WTC11 (cell line): Measurements from ENCODE around the gene NUCB2.

Source experiments
- AFF4 ChIP-seq: sonication (generic); formaldehyde crosslinking; IDR thresholded peaks from 2 replicates; pipeline ENCODE4 v1.8.1; 2023; ENCODE audit warnings: mild to moderate bottlenecking, missing genetic modification reagents, borderline replicate concordance
- FOXP1 ChIP-seq: sonication (generic); formaldehyde crosslinking; IDR thresholded peaks from 2 replicates; pipeline ENCODE4 v1.8.0; 2022; ENCODE audit warnings: missing genetic modification reagents, mild to moderate bottlenecking, moderate library complexity, borderline replicate concordance
- MLX ChIP-seq: sonication (generic); formaldehyde crosslinking; IDR thresholded peaks from 2 replicates; pipeline ENCODE4 v1.8.1; 2023; ENCODE audit warnings: mild to moderate bottlenecking, missing genetic modification reagents, moderate library complexity
- PRDM15 ChIP-seq: sonication (generic); formaldehyde crosslinking; IDR thresholded peaks from 2 replicates; pipeline ENCODE4 v1.8.0; 2022; ENCODE audit warnings: missing genetic modification reagents
- ZNF532 ChIP-seq: fragments of 250-450 bp; sonication (Bioruptor Pico); IDR thresholded peaks from 2 replicates; pipeline ENCODE4 v1.9.0; 2021; ENCODE audit warnings: mild to moderate bottlenecking, borderline replicate concordance

- TF ChIP-seq MLX (no peak), ZNF532 (CRISPR knock-in tag) (no peak), AFF4 (CRISPR knock-in tag) (no peak), PRDM15 (CRISPR knock-in tag) (no peak), FOXP1 (no peak)
Observed at GRCh38 chr11:17331669-17332068, 55.1 kb downstream of the NUCB2 start.
